H1 (cell line): ENCODE results near the gene OR1M1. TPM values are rescaled to one million over a fixed set of nuclear protein-coding genes. Genes with fewer than 3 reads are reported as not detected.

Experiments
- FOSL1 ChIP-seq: IDR thresholded peaks from 2 replicates; pipeline ENCODE4 v1.6.1; 2011; ENCODE audit warnings: mild to moderate bottlenecking, low read depth, low read length, moderate library complexity; ENCODE audit not compliant: insufficient read depth
- NANOG ChIP-seq: IDR thresholded peaks from 2 replicates; pipeline ENCODE4 v1.6.1; 2011; ENCODE audit warnings: low read length, low read depth, mild to moderate bottlenecking, inconsistent platforms; ENCODE audit not compliant: insufficient read depth, poor library complexity, severe bottlenecking
- NRF1 ChIP-seq: IDR thresholded peaks from 2 replicates; pipeline ENCODE4 v1.6.1; 2011; ENCODE audit warnings: mild to moderate bottlenecking, low read depth, low read length, improper control_type of control experiment
- SIRT6 ChIP-seq: IDR thresholded peaks from one replicate; pipeline ENCODE4 v1.7.1; 2012; ENCODE audit warnings: low read length, inconsistent platforms
- polyA plus RNA-seq, 7 experiments: library from polyadenylated mRNA; depleted of rRNA in 3 of 7; stranded (reverse) in 5 of 7; unstranded in 2 of 7; fragments of >200 nt in 5 of 7; fragments of 200-250 nt in 2 of 7; gene quantifications; 1 replicate in 5 of 7; 2 replicates in 1 of 7; 4 replicates in 1 of 7; pipeline versions ENCODE4 v1.2.1 to v1.2.3, GENCODE V29; 2011 to 2013; ENCODE audit warnings: missing spikeins in 2 of 7, mixed read lengths in 2 of 7
- total RNA-seq: library from RNA; stranded (reverse); fragmentation: NEBNext Ultra II Directional; extraction: Animal tissue kit (Norgen Biotek cat#: 25700); gene quantifications from 2 replicates; pipeline ENCODE4 v1.2.1, GENCODE V29; 2021
- TF ChIP-seq, protein P1 (sequence below): IDR thresholded peaks from 2 replicates; pipeline ENCODE4 v1.6.1; 2012; ENCODE audit warnings: low read length, inconsistent platforms

Gene OR1M1
- total and polyA plus RNA-seq, 2 of the 8 experiments (the other 6 are each of a cell fraction or from before 2014, with no cell fraction given): 0.12 TPM; not detected in 1

DNA sequence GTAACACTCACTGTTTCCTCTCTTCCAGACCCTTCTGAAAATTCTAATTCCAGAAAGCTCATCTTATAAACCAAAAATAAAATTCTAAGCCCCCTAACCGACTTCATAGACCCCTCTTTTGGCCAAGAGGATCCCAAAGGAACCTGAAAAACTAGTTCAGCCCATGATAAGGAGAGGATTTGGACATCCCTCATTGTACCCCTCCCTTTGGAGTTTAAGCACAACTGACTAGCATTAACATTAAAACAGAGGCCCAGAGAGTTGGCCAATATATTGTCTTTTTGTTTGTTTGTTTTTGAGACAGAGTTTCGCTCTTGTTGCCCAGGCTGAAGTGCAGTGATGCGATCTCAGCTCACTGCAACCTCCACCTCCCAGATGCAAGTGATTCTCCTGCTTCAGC is 42.4 kb upstream of the OR1M1 start (continued):
- TF ChIP-seq NRF1: no peak
- TF ChIP-seq, protein P1, sequence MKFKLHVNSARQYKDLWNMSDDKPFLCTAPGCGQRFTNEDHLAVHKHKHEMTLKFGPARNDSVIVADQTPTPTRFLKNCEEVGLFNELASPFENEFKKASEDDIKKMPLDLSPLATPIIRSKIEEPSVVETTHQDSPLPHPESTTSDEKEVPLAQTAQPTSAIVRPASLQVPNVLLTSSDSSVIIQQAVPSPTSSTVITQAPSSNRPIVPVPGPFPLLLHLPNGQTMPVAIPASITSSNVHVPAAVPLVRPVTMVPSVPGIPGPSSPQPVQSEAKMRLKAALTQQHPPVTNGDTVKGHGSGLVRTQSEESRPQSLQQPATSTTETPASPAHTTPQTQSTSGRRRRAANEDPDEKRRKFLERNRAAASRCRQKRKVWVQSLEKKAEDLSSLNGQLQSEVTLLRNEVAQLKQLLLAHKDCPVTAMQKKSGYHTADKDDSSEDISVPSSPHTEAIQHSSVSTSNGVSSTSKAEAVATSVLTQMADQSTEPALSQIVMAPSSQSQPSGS: no peak
- no peak for TF ChIP-seq NANOG
- TF ChIP-seq FOSL1: no peak
- TF ChIP-seq SIRT6: no peak
